ENCODE results near the gene CD27.

The CD27 gene

GRCh38 chr12:6452944-6453630, 8.3 kb downstream of the CD27 start:
- DNase-seq (ENCODE audit: low read depth), result no peak
- H3K4me3 ChIP-seq (ENCODE audit: low read depth, low read length), result peak overlapping the region; percentile 84
- no peak for TF ChIP-seq CTCF (IDR thresholded peaks at IDR 0.05; ENCODE audit: low read depth, low read length, missing control alignments)

DNA sequence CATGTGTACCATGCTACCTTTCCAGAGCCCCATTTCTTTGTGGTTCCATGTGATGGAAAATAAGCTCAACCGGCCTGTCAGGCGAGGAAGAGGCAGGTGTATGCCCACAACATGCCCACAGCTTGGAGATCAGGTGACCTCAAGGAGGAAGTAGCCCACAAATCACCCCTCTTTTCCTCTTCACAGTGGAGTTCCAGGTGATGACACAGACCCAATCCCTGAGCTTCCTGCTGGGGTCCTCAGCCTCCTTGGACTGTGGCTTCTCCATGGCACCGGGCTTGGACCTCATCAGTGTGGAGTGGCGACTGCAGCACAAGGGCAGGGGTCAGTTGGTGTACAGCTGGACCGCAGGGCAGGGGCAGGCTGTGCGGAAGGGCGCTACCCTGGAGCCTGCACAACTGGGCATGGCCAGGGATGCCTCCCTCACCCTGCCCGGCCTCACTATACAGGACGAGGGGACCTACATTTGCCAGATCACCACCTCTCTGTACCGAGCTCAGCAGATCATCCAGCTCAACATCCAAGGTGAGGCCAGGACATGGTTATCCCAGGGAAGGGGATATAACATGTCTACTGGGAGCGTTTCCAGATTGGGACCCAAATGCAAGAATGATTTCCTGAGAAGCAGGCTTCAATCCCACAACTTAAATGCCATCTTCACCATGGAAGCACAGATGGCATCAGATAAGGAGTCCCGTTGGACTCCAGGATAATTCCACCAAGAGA, 12.6 kb downstream of the CD27 start:
- no peak for DNase-seq (ENCODE audit: low read depth)
- TF ChIP-seq CTCF (IDR thresholded peaks at IDR 0.05; ENCODE audit: low read depth, low read length, missing control alignments), result no peak
- H3K4me3 ChIP-seq (ENCODE audit: low read depth, low read length), result no peak overlapping the region

DNA sequence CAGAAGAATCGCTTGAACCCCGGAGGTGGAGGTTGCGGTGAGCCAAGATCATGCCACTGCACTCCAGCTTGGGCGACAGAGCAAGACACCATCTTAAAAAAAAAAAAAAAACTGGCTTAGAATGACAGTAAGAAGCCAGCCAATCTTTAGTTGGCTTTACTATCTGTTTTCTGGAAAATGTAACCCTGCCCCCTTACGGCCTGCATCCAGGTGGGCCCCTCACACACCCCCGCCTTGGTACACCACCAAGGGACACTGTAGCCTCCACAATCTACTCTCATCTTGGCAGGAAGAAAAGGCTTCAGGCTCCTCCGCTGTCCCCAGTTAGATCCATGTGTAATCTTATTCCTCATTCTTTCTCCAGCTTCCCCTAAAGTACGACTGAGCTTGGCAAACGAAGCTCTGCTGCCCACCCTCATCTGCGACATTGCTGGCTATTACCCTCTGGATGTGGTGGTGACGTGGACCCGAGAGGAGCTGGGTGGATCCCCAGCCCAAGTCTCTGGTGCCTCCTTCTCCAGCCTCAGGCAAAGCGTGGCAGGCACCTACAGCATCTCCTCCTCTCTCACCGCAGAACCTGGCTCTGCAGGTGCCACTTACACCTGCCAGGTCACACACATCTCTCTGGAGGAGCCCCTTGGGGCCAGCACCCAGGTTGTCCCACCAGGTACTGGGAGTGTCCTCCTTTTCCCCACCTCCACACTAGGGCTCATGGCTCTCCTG, 13.7 kb downstream of the CD27 start:
- TF ChIP-seq CTCF (IDR thresholded peaks at IDR 0.05; ENCODE audit: low read depth, low read length, missing control alignments), result no peak
- no peak overlapping the region for H3K4me3 ChIP-seq (ENCODE audit: low read depth, low read length)
- DNase-seq (ENCODE audit: low read depth), result no peak

- TF ChIP-seq CTCF (IDR thresholded peaks at IDR 0.05; ENCODE audit: low read depth, low read length, missing control alignments), result no peak
- no peak overlapping the region for H3K4me3 ChIP-seq (ENCODE audit: low read depth, low read length)
- DNase-seq (ENCODE audit: low read depth), result no peak
These were observed 14.2 kb downstream of the CD27 start for GRCh38 chr12:6459004-6459337.

- no peak for TF ChIP-seq CTCF (IDR thresholded peaks at IDR 0.05; ENCODE audit: low read depth, low read length, missing control alignments)
These were observed 16.1 kb downstream of the CD27 start for GRCh38 chr12:6460751-6461371.

GRCh38 chr12:6461401-6462233, 16.9 kb downstream of the CD27 start:
- DNase-seq (ENCODE audit: low read depth), result peak; percentile 94
- no peak overlapping the region; the same call in 1 of the 2 replicates for H3K4me3 ChIP-seq (ENCODE audit: low read depth, low read length)
- TF ChIP-seq CTCF (IDR thresholded peaks at IDR 0.05; ENCODE audit: low read depth, low read length, missing control alignments), result no peak

More at GRCh38 chr12:6460751-6461371, 16.1 kb downstream of the CD27 start:
- H3K4me3 ChIP-seq (ENCODE audit: low read depth, low read length), result no peak overlapping the region; the same call in 1 of the 2 replicates
- DNase-seq (ENCODE audit: low read depth), result no peak

Data from GM12864 (cell line).